BJ (cell line): ENCODE measurements around the gene AKT3. TPM values are rescaled to one million over a fixed set of nuclear protein-coding genes. Genes with fewer than 3 reads are reported as not detected.

Experiments
- CTCF ChIA-PET: fragments of 350-600 bp; formaldehyde crosslinking; extraction: SDS; loops from one replicate; lab custom pipeline; 2021; ENCODE audit warnings: antibody characterized with exemption, inconsistent platforms; lab: Yijun Ruan, JAX
- POLR2A ChIA-PET: fragments of 300-600 bp; sonication (Branson Sonifier 250); formaldehyde crosslinking; extraction: SDS; loops from one replicate; lab custom pipeline; 2021; ENCODE audit warnings: antibody characterized with exemption; lab: Charles Lee
- DNase-seq: peaks from one replicate; pipeline ENCODE4 v3.0.0-alpha.2; 2011; ENCODE audit warnings: low read depth
- H3K27me3 ChIP-seq: 2 replicates; pipeline ENCODE4 v1.6.0; 2011; ENCODE audit warnings: low read length; ENCODE audit not compliant: control insufficient read depth, insufficient read depth
- H3K36me3 ChIP-seq: 2 replicates; pipeline ENCODE4 v1.5.1; 2011; ENCODE audit warnings: low read length; ENCODE audit not compliant: control insufficient read depth, insufficient read depth
- H3K4me3 ChIP-seq: 2 replicates; pipeline ENCODE4 v1.5.1; 2011; ENCODE audit warnings: low read depth, mild to moderate bottlenecking, control low read depth, low read length
- CTCF ChIP-seq: IDR thresholded peaks from 2 replicates; pipeline ENCODE4 v1.5.1; 2011; ENCODE audit warnings: low read depth, mild to moderate bottlenecking, control low read depth, inconsistent platforms, low read length, moderate library complexity; ENCODE audit not compliant: insufficient read depth
- polyA plus RNA-seq: library from polyadenylated mRNA; depleted of rRNA; stranded (reverse); fragments of >200 nt; gene quantifications from 2 replicates; pipeline ENCODE4 v1.2.3, GENCODE V29; 2011

The AKT3 gene
- polyA plus RNA-seq, 1 experiment = 23.8 TPM

GRCh38 chr1:243738020-243738419, 112.0 kb downstream of the AKT3 start:
- no peak for DNase-seq
- Histone ChIP-seq H3K4me3 (no peak overlapping the region), H3K36me3 (no peaks in the 10 kb centered on the region), H3K27me3 (no peaks in the 10 kb centered on the region)
- TF ChIP-seq CTCF = no peak
- ChIA-PET CTCF (no interaction called here), POLR2A (no interaction called here)

- CTCF ChIA-PET = no interaction called here
Measured at GRCh38 chr1:243735457-243735856, 114.6 kb downstream of the AKT3 start.

GRCh38 chr1:243734308-243734695, 115.7 kb downstream of the AKT3 start:
- H3K36me3 ChIP-seq = no peaks in the 10 kb centered on the region
- H3K27me3 ChIP-seq = no peaks in the 10 kb centered on the region
- ChIA-PET POLR2A (no interaction called here), CTCF (no interaction called here)
- TF ChIP-seq CTCF = no peak
- no peak overlapping the region for H3K4me3 ChIP-seq
- DNase-seq = no peak

More at GRCh38 chr1:243735457-243735856, 114.6 kb downstream of the AKT3 start:
- no peaks in the 10 kb centered on the region for H3K27me3 ChIP-seq
- TF ChIP-seq CTCF = no peak
- H3K36me3 ChIP-seq = no peaks in the 10 kb centered on the region
- POLR2A ChIA-PET = no interaction called here
- no peak for DNase-seq
- no peak overlapping the region for H3K4me3 ChIP-seq

- CTCF ChIA-PET = interaction anchor here (0.7 kb wide), 1 partner anchor 81 kb away, joined by 3 read pairs; no protein-coding TSS in a partner anchor
- TF ChIP-seq CTCF = no peak
- POLR2A ChIA-PET = no interaction called here
- DNase-seq = no peak
- no peak overlapping the region for H3K4me3 ChIP-seq
- H3K27me3 ChIP-seq = no peaks in the 10 kb centered on the region
- H3K36me3 ChIP-seq = no peaks in the 10 kb centered on the region
Measured at GRCh38 chr1:243733670-243734307, 116.3 kb downstream of the AKT3 start.

GRCh38 chr1:243732637-243733036, 117.4 kb downstream of the AKT3 start:
- CTCF ChIA-PET = interaction anchor here (1.8 kb wide), 1 partner anchor 11 kb away, joined by 4 read pairs; no protein-coding TSS in a partner anchor

More at GRCh38 chr1:243732637-243733036, 117.4 kb downstream of the AKT3 start:
- H3K4me3 ChIP-seq = no peak overlapping the region
- POLR2A ChIA-PET = interaction anchor here (0.6 kb wide), 1 partner anchor 147 kb away, joined by 7 read pairs; no protein-coding TSS in a partner anchor
- TF ChIP-seq CTCF = no peak
- H3K27me3 ChIP-seq = no peaks in the 10 kb centered on the region
- no peak for DNase-seq
- H3K36me3 ChIP-seq = no peaks in the 10 kb centered on the region
